ENCODE results near the gene NOTCH1.
A peak's percentile ranks its signal among the peaks of the same experiment; 100 is the strongest.

The NOTCH1 gene

GRCh38 chr9:136488247-136489214 lies 57.3 kb downstream of the NOTCH1 start:
- TF ChIP-seq, protein P1, sequence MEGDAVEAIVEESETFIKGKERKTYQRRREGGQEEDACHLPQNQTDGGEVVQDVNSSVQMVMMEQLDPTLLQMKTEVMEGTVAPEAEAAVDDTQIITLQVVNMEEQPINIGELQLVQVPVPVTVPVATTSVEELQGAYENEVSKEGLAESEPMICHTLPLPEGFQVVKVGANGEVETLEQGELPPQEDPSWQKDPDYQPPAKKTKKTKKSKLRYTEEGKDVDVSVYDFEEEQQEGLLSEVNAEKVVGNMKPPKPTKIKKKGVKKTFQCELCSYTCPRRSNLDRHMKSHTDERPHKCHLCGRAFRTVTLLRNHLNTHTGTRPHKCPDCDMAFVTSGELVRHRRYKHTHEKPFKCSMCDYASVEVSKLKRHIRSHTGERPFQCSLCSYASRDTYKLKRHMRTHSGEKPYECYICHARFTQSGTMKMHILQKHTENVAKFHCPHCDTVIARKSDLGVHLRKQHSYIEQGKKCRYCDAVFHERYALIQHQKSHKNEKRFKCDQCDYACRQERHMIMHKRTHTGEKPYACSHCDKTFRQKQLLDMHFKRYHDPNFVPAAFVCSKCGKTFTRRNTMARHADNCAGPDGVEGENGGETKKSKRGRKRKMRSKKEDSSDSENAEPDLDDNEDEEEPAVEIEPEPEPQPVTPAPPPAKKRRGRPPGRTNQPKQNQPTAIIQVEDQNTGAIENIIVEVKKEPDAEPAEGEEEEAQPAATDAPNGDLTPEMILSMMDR (IDR thresholded peaks at IDR 0.05), result peak; percentile 98

GRCh38 chr9:136487672-136488071 lies 58.2 kb downstream of the NOTCH1 start:
- TF ChIP-seq, protein P1 (IDR thresholded peaks at IDR 0.05), result no peak

DNA sequence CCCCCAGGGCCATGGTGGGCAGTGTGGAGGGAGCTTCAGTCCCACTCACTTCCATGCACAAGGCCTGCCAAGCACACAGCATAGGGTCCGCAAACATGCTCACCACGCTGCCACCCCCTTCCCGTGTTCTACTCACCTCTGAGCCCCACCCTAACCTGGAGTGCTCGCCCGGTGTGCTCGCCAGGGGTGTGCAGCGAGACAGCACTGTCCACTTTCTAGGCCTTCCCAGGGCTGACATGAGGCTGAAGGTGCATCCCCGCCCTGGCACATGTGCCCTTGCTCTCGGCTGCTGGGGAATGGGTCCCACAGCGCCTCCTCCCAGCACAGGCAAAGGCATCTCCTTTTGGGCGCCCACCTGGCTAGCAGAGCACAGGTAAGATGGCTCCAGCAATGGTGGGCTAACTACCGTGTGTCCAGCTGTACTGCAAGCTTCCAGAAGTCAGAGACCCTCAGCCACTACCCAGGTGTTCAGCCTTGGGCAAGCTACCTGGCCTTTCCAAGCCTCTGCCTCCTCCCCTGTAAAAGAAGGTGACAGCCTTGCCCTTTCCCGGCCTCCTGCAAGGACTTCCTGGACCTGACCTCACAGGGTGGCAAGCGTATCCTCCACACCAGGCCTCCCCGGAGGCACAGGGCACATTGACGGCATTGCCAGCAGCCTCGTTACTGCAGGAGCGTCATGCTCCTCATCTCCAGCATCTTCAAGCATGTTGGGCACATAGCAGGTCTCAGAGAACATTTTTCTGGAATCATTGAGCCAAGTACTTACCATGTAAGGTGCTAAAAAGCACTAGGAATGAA lies 58.8 kb downstream of the NOTCH1 start:
- TF ChIP-seq, protein P1 (IDR thresholded peaks at IDR 0.05), result no peak

- TF ChIP-seq, protein P1 (IDR thresholded peaks at IDR 0.05), result no peak
These were observed 59.7 kb downstream of the NOTCH1 start for GRCh38 chr9:136486131-136486530.

GRCh38 chr9:136485049-136486045 lies 60.5 kb downstream of the NOTCH1 start:
- TF ChIP-seq, protein P1 (IDR thresholded peaks at IDR 0.05), result peak; percentile 89

DNA sequence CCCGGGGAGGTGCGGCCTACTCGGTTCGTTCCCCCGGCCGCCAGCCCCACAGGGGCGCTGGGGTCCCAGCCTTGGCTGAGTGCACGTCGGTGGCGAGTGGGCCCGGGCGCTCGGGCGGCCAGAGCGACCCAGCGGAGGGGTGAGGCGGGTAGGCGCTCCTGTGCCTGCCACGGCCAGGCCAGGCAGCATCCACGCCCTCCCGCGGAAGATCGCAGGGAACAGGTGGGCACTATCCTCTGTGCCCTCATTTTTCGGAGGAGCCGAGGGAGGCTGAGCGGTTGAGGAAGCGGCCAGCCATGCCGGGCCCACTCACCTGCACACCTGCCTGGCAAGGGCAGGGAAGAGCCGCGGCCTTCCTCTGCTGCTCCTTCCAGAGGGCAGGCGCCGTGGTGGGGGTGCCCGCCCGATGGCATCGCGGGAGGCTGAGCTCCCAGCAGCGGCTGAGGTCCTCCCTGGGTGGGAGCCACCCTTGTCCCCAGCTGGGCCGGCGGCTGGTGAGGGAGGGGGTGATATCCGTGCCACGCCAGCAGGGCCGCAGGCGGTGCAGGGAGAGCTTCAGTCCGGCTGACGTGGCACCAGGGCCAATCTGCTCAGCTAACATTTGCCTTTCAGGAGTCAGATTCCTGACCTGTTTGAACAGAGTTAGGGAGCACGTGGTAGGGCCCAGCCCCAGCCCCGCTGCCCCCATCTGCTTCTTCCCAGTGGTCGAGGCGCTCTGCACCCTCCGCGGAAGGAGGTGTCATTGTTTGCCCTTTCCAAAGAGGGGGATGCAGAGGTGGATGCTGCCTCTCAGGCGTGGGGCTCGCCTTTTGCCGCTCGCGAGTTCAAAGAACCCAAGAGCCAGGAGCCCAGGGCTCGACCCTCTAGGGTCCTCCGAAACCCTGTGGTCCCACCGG lies 61.4 kb downstream of the NOTCH1 start:
- TF ChIP-seq, protein P1 (IDR thresholded peaks at IDR 0.05), result no peak
